ENCODE data around the gene SLC11A2. TPM values are rescaled to one million over a fixed set of nuclear protein-coding genes. Genes with fewer than 3 reads are reported as not detected.

SLC11A2 gene
- total RNA-seq, 3 donors from 2014 or later, result 52.2 to 103 (median 91.0) TPM

DNA sequence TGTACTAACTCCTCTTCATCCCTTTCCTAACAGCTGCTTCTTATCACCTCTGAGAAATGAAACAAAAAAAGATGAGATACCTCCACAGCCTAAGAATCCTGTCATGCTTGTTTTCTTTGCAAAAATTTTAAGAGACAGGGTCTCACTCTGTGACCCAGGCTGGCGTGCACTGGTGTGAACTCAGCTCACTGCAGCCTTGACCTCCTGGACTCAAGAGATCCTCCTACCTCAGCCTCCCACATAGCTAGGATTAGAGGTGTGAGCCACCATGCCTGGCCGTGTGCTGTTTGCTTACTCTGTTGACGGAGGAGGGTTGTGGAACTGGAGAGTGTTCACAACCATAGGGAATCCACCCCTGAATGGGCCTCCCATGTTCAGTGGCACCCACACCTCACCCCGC, 41.0 kb upstream of the SLC11A2 start:
- no peak overlapping the region for H3K27ac ChIP-seq
- DNase-seq (ENCODE audit: low spot score in 2 of 2), result no peak
- H3K4me3 ChIP-seq, result no peak overlapping the region
- intact Hi-C loops (cut with DNase I; ENCODE audit: low total_unique reads), result no loop called here
- H3K27me3 ChIP-seq, result no peaks in the 10 kb centered on the region
- no peaks in the 10 kb centered on the region for H3K4me1 ChIP-seq
- peaks cover 4% of the 10 kb centered on the region for H3K36me3 ChIP-seq
- H3K9me3 ChIP-seq, result no peaks in the 10 kb centered on the region
- TF ChIP-seq, protein P1, sequence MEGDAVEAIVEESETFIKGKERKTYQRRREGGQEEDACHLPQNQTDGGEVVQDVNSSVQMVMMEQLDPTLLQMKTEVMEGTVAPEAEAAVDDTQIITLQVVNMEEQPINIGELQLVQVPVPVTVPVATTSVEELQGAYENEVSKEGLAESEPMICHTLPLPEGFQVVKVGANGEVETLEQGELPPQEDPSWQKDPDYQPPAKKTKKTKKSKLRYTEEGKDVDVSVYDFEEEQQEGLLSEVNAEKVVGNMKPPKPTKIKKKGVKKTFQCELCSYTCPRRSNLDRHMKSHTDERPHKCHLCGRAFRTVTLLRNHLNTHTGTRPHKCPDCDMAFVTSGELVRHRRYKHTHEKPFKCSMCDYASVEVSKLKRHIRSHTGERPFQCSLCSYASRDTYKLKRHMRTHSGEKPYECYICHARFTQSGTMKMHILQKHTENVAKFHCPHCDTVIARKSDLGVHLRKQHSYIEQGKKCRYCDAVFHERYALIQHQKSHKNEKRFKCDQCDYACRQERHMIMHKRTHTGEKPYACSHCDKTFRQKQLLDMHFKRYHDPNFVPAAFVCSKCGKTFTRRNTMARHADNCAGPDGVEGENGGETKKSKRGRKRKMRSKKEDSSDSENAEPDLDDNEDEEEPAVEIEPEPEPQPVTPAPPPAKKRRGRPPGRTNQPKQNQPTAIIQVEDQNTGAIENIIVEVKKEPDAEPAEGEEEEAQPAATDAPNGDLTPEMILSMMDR (IDR thresholded peaks at IDR 0.05), result no peak
- TF ChIP-seq POLR2AphosphoS5 (IDR thresholded peaks at IDR 0.05) (no peak), POLR2A (IDR thresholded peaks at IDR 0.05) (no peak)

DNA sequence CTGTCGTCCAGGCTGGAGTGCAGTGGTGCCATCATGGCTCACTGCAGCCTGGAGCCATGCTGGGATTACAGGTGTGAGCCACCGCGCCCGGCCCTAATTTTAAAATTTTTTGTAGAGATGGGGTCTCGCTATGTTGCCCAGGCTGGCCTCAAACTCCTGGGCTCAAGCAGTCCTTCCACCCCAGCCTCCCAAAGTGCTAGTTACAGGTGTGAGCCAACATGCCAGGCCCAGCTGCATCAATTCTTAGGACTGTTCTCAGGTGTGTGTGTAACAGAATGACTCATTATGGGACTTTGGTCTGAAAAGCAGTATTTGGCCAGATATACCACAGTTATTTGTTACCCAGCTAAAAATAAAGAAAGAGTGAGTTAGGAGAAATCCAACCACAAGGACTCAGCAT, 39.3 kb upstream of the SLC11A2 start:
- H3K9me3 ChIP-seq, result no peaks in the 10 kb centered on the region
- H3K27ac ChIP-seq, result no peak overlapping the region
- intact Hi-C loops (cut with DNase I; ENCODE audit: low total_unique reads), result no loop called here
- H3K36me3 ChIP-seq, result peaks cover 4% of the 10 kb centered on the region
- no peaks in the 10 kb centered on the region for H3K27me3 ChIP-seq
- no peak for DNase-seq (ENCODE audit: low spot score in 2 of 2)
- no peak overlapping the region for H3K4me3 ChIP-seq
- TF ChIP-seq POLR2AphosphoS5 (IDR thresholded peaks at IDR 0.05) (no peak), POLR2A (IDR thresholded peaks at IDR 0.05) (no peak)
- TF ChIP-seq, protein P1 (IDR thresholded peaks at IDR 0.05), result no peak
- H3K4me1 ChIP-seq, result no peaks in the 10 kb centered on the region

DNA sequence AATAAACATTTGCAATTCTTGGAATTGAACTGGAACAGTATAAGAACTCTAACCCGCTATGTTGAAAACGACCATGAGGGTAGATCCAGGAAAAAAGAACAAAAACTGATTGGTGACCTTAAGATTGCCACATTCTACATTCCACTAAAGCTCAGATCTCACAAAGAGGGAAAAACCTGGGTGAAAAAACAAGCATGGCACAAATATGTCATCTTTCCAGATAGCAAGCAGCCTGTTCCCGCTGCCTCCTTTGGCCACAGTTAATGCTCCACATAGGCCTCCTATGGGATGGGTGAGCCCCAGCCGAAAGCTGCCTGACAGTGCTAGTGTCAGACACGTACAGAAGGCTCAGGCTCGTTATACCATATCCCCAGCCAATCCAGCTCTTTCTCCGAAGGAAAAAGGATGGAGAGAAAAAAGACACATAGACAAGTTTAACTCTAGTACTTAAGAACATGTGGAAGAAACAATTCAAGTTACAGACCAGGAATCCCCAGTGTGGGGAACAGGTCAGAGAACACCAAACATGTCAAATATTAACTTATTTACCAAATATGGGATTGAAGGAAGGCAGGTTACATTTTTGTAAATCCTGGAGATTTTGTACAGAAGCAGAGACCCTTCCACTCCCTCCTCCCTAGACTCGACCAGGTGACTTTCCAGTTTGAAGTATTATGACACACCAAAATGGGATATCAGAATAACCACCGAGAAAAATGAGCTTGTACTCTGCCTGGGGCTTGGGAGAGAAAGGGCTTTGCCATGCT, 36.6 kb upstream of the SLC11A2 start:
- Histone ChIP-seq H3K9me3 (no peaks in the 10 kb centered on the region), H3K36me3 (peaks cover 4% of the 10 kb centered on the region)
- intact Hi-C loops (cut with DNase I; ENCODE audit: low total_unique reads), result no loop called here

DNA sequence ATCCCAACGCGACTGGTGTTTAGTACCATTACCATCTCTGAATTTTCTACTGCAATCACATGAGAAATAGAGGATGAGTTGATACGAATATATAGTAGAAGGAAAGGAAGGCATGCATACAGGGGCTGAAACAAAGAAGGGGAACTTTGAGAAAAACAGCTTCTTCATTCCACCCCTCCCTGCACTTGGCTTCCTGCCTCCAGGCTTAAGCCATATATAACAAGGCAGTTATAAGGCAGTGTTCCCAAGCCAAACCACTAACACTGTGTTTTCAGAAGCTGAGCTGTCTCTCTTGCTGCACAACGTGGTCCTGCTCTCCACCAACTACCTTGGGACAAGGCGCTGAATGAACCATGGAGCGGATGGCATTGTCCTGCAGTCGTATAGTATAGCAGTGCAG, 32.9 kb upstream of the SLC11A2 start:
- Histone ChIP-seq H3K27me3 (no peaks in the 10 kb centered on the region), H3K36me3 (peaks cover 3% of the 10 kb centered on the region), H3K4me3 (no peak overlapping the region), H3K4me1 (no peaks in the 10 kb centered on the region), H3K27ac (no peak overlapping the region), H3K9me3 (no peaks in the 10 kb centered on the region)
- DNase-seq (ENCODE audit: low spot score in 2 of 2), result no peak
- TF ChIP-seq, protein P1 (IDR thresholded peaks at IDR 0.05), result no peak
- no peak for TF ChIP-seq POLR2A (IDR thresholded peaks at IDR 0.05)
- intact Hi-C loops (cut with DNase I; ENCODE audit: low total_unique reads), result no loop called here

More for the DNA sequence above, 36.6 kb upstream of the SLC11A2 start:
- Histone ChIP-seq H3K27ac (no peak overlapping the region), H3K4me1 (no peaks in the 10 kb centered on the region), H3K27me3 (no peaks in the 10 kb centered on the region), H3K4me3 (no peak overlapping the region)
- no peak for DNase-seq (ENCODE audit: low spot score in 2 of 2)
- no peak for TF ChIP-seq POLR2AphosphoS5 (IDR thresholded peaks at IDR 0.05)
- no peak for TF ChIP-seq POLR2A (IDR thresholded peaks at IDR 0.05)
- TF ChIP-seq, protein P1 (IDR thresholded peaks at IDR 0.05), result no peak

DNA sequence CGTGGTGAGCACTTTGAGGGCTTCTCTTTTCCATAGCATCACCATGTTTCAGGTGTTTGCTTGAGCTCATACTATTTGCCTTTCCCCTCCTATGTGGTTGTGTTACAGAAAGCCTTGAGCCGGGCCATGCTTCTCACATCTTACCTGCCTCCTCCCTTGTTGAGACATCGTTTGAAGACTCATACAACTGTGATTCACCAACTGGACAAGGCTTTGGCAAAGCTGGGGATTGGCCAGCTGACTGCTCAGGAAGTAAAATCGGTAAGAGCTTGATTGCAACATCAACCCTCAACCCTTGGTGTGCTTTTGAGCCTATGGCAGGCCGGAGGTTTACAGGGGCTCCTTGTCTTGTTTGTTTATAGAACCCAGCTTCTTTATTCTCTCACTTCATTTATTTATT, 30.1 kb upstream of the SLC11A2 start:
- TF ChIP-seq POLR2AphosphoS5 (IDR thresholded peaks at IDR 0.05) (no peak), POLR2A (IDR thresholded peaks at IDR 0.05) (no peak)
- TF ChIP-seq, protein P1 (IDR thresholded peaks at IDR 0.05), result no peak
- Histone ChIP-seq H3K36me3 (peaks cover 3% of the 10 kb centered on the region), H3K4me1 (no peaks in the 10 kb centered on the region), H3K27ac (no peak overlapping the region), H3K9me3 (no peaks in the 10 kb centered on the region), H3K4me3 (no peak overlapping the region), H3K27me3 (no peaks in the 10 kb centered on the region)
- DNase-seq (ENCODE audit: low spot score in 2 of 2), result no peak
- intact Hi-C loops (cut with DNase I; ENCODE audit: low total_unique reads), result no loop called here

All from breast epithelium (tissue), 4 donors.